HCT116 (cell line): ENCODE data around the gene ADAMTS20. TPM values are rescaled to one million over a fixed set of nuclear protein-coding genes. Genes with fewer than 3 reads are reported as not detected.

ENCODE experiments used
- ATAC-seq: fragments of 200-7000 bp; cut with Tn5 transposase; 2 replicates; pipeline ENCODE4 v1.9.1; 2020; ENCODE audit warnings: mild to moderate bottlenecking, moderate library complexity
- BruUV-seq: library from RNA; stranded (reverse); fragments of 400-500 nt; replicated peaks from 2 replicates; lab custom pipeline; 2021; lab: Mats Ljungman, UMichigan
- CTCF ChIA-PET: fragments of 300-600 bp; sonication (Branson Sonifier 250); formaldehyde crosslinking; loops from one replicate; lab custom pipeline; 2021; ENCODE audit warnings: antibody characterized with exemption; lab: Charles Lee
- POLR2A ChIA-PET: fragments of 300-600, 350-600 bp; sonication (Branson Sonifier 250); formaldehyde crosslinking; loops from one replicate; lab custom pipeline; 2021; ENCODE audit warnings: antibody characterized with exemption; lab: Charles Lee
- RAD21 ChIA-PET, 2 experiments: fragments of 300-600 bp; sonication (Branson Sonifier 250); formaldehyde crosslinking; loops; one replicate each; lab custom pipeline; 2023; ENCODE audit warnings: low total read pairs in 2 of 2; ENCODE audit not compliant: uncharacterized antibody in 2 of 2, unreplicated experiment in 2 of 2, low non-redundant PET in 1 of 2; lab: Charles Lee
- DNase-seq: peaks from one replicate; pipeline ENCODE4 v3.0.0-alpha.2; 2010; ENCODE audit warnings: low read depth, low spot score
- H2AFZ ChIP-seq: fragments of 200-600 bp; shearing (Covaris generic), sonication (generic); 2 replicates; pipeline ENCODE4 v1.6.1; 2017; ENCODE audit warnings: low read depth, mixed run types, mixed read lengths, antibody characterized with exemption, low read length; ENCODE audit not compliant: poor library complexity, severe bottlenecking
- H3K27ac ChIP-seq: 2 replicates; pipeline ENCODE4 v1.5.1; 2012; ENCODE audit warnings: low read depth, low read length
- H3K27me3 ChIP-seq: fragments of 200-600 bp; sonication (generic); 2 replicates; pipeline ENCODE4 v1.6.1; 2016; ENCODE audit warnings: mixed run types, low read length, mixed read lengths; ENCODE audit not compliant: insufficient read depth
- H3K36me3 ChIP-seq, 2 experiments: fragments of 200-500 bp in 1 of 2; fragments of 200-600 bp in 1 of 2; sonication (Bioruptor generic) in 1 of 2; sonication (generic) in 1 of 2; 2 replicates each; pipeline versions ENCODE4 v1.5.1 to v1.6.1; 2014 to 2016; ENCODE audit warnings: low read length in 2 of 2, inconsistent platforms in 1 of 2, mixed read lengths in 1 of 2, mixed run types in 1 of 2; ENCODE audit not compliant: insufficient read depth in 2 of 2, control insufficient read depth in 1 of 2
- H3K4me1 ChIP-seq, 2 experiments: fragments of 200-600 bp in 1 of 2; sonication (generic) in 1 of 2; 2 replicates each; pipeline versions ENCODE4 v1.5.1 to v1.6.1; 2012 to 2017; ENCODE audit warnings: low read length in 2 of 2, inconsistent platforms in 1 of 2, mild to moderate bottlenecking in 1 of 2, mixed read lengths in 1 of 2, mixed run types in 1 of 2, moderate library complexity in 1 of 2; ENCODE audit not compliant: insufficient read depth in 2 of 2, control insufficient read depth in 1 of 2
- H3K4me2 ChIP-seq: fragments of 200-600 bp; sonication (generic); 2 replicates; pipeline ENCODE4 v1.6.1; 2017; ENCODE audit warnings: mixed run types, low read length, mixed read lengths
- H3K4me3 ChIP-seq, 2 experiments: fragments of 200-600 bp in 1 of 2; sonication (generic) in 1 of 2; replicated peaks in 1 of 2; 2 replicates each; pipeline ENCODE4 v1.5.1; 2011 to 2016; ENCODE audit warnings: low read length in 2 of 2, control low read depth in 1 of 2, low read depth in 1 of 2, mild to moderate bottlenecking in 1 of 2, mixed read lengths in 1 of 2, mixed run types in 1 of 2
- H3K79me2 ChIP-seq: fragments of 200-600 bp; sonication (generic); 2 replicates; pipeline ENCODE4 v1.6.1; 2017; ENCODE audit warnings: mild to moderate bottlenecking, mixed run types, low read length, moderate library complexity, mixed read lengths; ENCODE audit not compliant: insufficient read depth
- H3K9ac ChIP-seq: fragments of 200-600 bp; sonication (generic); 2 replicates; pipeline ENCODE4 v1.6.1; 2016; ENCODE audit warnings: low read length, mixed read lengths
- H3K9me2 ChIP-seq: fragments of 200-600 bp; sonication (generic), shearing (Covaris generic); 2 replicates; pipeline ENCODE4 v1.6.1; 2017; ENCODE audit warnings: mixed run types, mild to moderate bottlenecking, moderate library complexity; ENCODE audit not compliant: insufficient read depth
- H3K9me3 ChIP-seq, 2 experiments: fragments of 200-500 bp in 1 of 2; fragments of 200-600 bp in 1 of 2; sonication (Bioruptor generic) in 1 of 2; sonication (generic) in 1 of 2; 2 replicates each; pipeline ENCODE4 v1.6.1; 2014 to 2017; ENCODE audit warnings: low read length in 2 of 2, mixed read lengths in 2 of 2, inconsistent platforms in 1 of 2, low read depth in 1 of 2, mild to moderate bottlenecking in 1 of 2, mixed run types in 1 of 2, moderate library complexity in 1 of 2; ENCODE audit not compliant: control insufficient read depth in 1 of 2, insufficient read depth in 1 of 2
- H4K20me1 ChIP-seq: fragments of 200-600 bp; sonication (generic), shearing (Covaris generic); 2 replicates; pipeline ENCODE4 v1.6.1; 2017; ENCODE audit warnings: mixed run types, mild to moderate bottlenecking, moderate library complexity; ENCODE audit not compliant: insufficient read depth
- CBX3 ChIP-seq: IDR thresholded peaks from 2 replicates; pipeline ENCODE4 v1.6.1; 2012; ENCODE audit warnings: low read depth
- CEBPB ChIP-seq: IDR thresholded peaks from 2 replicates; pipeline ENCODE4 v1.6.1; 2012; ENCODE audit warnings: low read depth
- EGR1 ChIP-seq: IDR thresholded peaks from 2 replicates; pipeline ENCODE4 v1.6.1; 2012; ENCODE audit warnings: low read depth
- EZH2 ChIP-seq: fragments of 200-600 bp; sonication (generic); IDR thresholded peaks from 2 replicates; pipeline ENCODE4 v1.6.1; 2017; ENCODE audit warnings: antibody characterized with exemption, mixed run types
- EZH2phosphoT487 ChIP-seq: fragments of 200-600 bp; IDR thresholded peaks from 2 replicates; pipeline ENCODE4 v1.6.1; 2018; ENCODE audit warnings: antibody characterized with exemption, borderline replicate concordance
- FOSL1 ChIP-seq: IDR thresholded peaks from 2 replicates; pipeline ENCODE4 v1.6.1; 2012; ENCODE audit warnings: low read depth
- JUND ChIP-seq: IDR thresholded peaks from 2 replicates; pipeline ENCODE4 v1.6.1; 2012
- POLR2A ChIP-seq: IDR thresholded peaks from 2 replicates; pipeline ENCODE4 v1.7.0; 2011; ENCODE audit warnings: borderline replicate concordance; ENCODE audit not compliant: insufficient read depth, insufficient read length; ENCODE audit errors: extremely low read depth
- POLR2AphosphoS5 ChIP-seq: IDR thresholded peaks from 2 replicates; pipeline ENCODE4 v1.6.1; 2011; ENCODE audit warnings: mild to moderate bottlenecking, low read depth, low read length, moderate library complexity
- RAD21 ChIP-seq: IDR thresholded peaks from 2 replicates; pipeline ENCODE4 v1.6.1; 2012; ENCODE audit warnings: low read depth, mild to moderate bottlenecking
- SIN3A ChIP-seq: IDR thresholded peaks from 2 replicates; pipeline ENCODE4 v1.6.1; 2012; ENCODE audit warnings: low read depth
- SP1 ChIP-seq: IDR thresholded peaks from 2 replicates; pipeline ENCODE4 v1.6.1; 2012; ENCODE audit warnings: low read depth
- TCF7L2 ChIP-seq: IDR thresholded peaks from 2 replicates; pipeline ENCODE4 v1.7.0; 2011; ENCODE audit warnings: borderline replicate concordance, inconsistent platforms; ENCODE audit not compliant: insufficient read depth, insufficient read length; ENCODE audit errors: extremely low read depth
- YY1 ChIP-seq: IDR thresholded peaks from 2 replicates; pipeline ENCODE4 v1.6.1; 2011; ENCODE audit warnings: low read length, low read depth, moderate library complexity, mild to moderate bottlenecking; ENCODE audit not compliant: insufficient replicate concordance; ENCODE audit errors: extremely low read depth
- ZFX ChIP-seq: fragments of 450-650 bp; IDR thresholded peaks from 2 replicates; pipeline ENCODE4 v1.6.1; 2017
- ZNF274 ChIP-seq: fragments of 200-500 bp; sonication (Bioruptor generic); IDR thresholded peaks from 2 replicates; pipeline ENCODE4 v1.6.1; 2014; ENCODE audit warnings: mild to moderate bottlenecking, low read depth, low read length, inconsistent platforms
- intact Hi-C: fragments of 100-400 bp; cut with micrococcal nuclease; formaldehyde crosslinking; loops from 2 replicates; pipeline ENCODE4 v1.10.0; 2022
- total RNA-seq: library from RNA; stranded (reverse); gene quantifications from one replicate; pipeline ENCODE4 v1.2.1, GENCODE V29; 2021; ENCODE audit not compliant: unreplicated experiment
- TF ChIP-seq, protein P1 (sequence below): IDR thresholded peaks from 2 replicates; pipeline ENCODE4 v1.6.1; 2012; ENCODE audit warnings: low read depth
- TF ChIP-seq, protein P2 (sequence below): IDR thresholded peaks from 2 replicates; pipeline ENCODE4 v1.6.1; 2012
- TF ChIP-seq, protein P3 (sequence below), 3 experiments: fragments of 200-600 bp in 1 of 3; sonication (generic) in 1 of 3; IDR thresholded peaks in 2 of 3; conservative IDR thresholded peaks in 1 of 3; 2 replicates each; pipeline ENCODE4 v1.5.1; 2012 to 2017; ENCODE audit warnings: low read depth in 2 of 3, low read length in 2 of 3, antibody characterized with exemption in 1 of 3, borderline replicate concordance in 1 of 3, control low read depth in 1 of 3, mild to moderate bottlenecking in 1 of 3, mixed read lengths in 1 of 3, mixed run types in 1 of 3, moderate library complexity in 1 of 3; ENCODE audit not compliant: insufficient read depth in 1 of 3
- TF ChIP-seq, protein P4 (sequence below): IDR thresholded peaks from 2 replicates; pipeline ENCODE4 v1.6.1; 2012

ADAMTS20 gene
- total RNA-seq, 1 experiment from 2014 or later, result not detected

DNA sequence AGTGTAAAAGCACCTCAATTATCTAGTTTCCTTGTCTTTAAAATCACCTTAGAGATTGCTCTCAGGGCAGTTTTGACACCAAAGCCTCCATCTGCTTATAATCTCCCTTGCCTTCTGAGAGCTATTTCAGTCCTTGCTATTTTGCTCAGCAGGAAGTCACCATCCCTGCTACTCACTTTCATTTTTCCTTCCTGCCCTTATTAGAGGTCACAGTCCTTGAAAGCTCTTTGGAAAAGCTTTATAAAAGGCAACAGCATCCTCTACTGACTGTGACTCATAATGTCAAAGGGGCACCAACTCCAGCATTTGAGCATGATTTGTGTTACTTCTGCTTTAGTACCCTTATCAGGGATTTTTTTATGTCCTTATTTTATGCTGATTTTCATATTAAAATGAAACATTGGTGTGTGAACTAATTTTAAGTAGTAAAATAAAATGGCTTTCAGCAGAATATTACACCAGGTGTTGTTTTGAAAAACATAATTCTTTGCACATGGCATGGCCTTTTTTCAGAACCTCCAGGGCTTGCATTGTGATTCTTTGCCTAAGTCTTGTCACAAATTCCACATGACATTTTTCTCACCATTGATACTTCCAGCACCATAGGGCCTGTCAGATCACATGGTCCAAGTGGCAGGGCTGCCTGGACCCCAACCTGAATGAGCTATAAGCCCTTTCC lies 213.0 kb downstream of the ADAMTS20 start:
- CTCF ChIA-PET, result interaction anchor here (0.8 to 1.7 kb wide), 5 partner anchors 10 to 1194 kb away, joined by 3 to 6 read pairs (median 4); partner anchors contain the start of gene GXYLT1
- H2AFZ ChIP-seq, result peak overlapping the region; percentile 44
- peak; percentile 84 for ATAC-seq

More for the DNA sequence above, 213.0 kb downstream of the ADAMTS20 start:
- H3K79me2 ChIP-seq, result no peaks in the 10 kb centered on the region
- intact Hi-C loops, result loop anchor here (5.0 kb wide), 1 partner anchor 752 kb away; the partner anchor contains the start of gene PRICKLE1
- DNase-seq, result peak; percentile 16
- no peaks in the 10 kb centered on the region for H4K20me1 ChIP-seq
- no peaks in the 10 kb centered on the region for H3K9me3 ChIP-seq
- H3K4me2 ChIP-seq, result peak overlapping the region; percentile 34
- no peaks in the 10 kb centered on the region for H3K27me3 ChIP-seq
- peaks cover 2 to 11% of the 10 kb centered on the region in 2 experiments; a peak in 2 of 4 replicates for H3K4me1 ChIP-seq
- no peak overlapping the region for H3K4me3 ChIP-seq
- H3K9me2 ChIP-seq, result no peaks in the 10 kb centered on the region
- RAD21 ChIA-PET, result no interaction called here
- H3K27ac ChIP-seq, result no peak overlapping the region
- POLR2A ChIA-PET, result no interaction called here
- no peak for TF ChIP-seq CBX3
- TF ChIP-seq TCF7L2, result no peak
- TF ChIP-seq ZNF274, result no peak
- no peak for TF ChIP-seq EZH2
- TF ChIP-seq, protein P1, sequence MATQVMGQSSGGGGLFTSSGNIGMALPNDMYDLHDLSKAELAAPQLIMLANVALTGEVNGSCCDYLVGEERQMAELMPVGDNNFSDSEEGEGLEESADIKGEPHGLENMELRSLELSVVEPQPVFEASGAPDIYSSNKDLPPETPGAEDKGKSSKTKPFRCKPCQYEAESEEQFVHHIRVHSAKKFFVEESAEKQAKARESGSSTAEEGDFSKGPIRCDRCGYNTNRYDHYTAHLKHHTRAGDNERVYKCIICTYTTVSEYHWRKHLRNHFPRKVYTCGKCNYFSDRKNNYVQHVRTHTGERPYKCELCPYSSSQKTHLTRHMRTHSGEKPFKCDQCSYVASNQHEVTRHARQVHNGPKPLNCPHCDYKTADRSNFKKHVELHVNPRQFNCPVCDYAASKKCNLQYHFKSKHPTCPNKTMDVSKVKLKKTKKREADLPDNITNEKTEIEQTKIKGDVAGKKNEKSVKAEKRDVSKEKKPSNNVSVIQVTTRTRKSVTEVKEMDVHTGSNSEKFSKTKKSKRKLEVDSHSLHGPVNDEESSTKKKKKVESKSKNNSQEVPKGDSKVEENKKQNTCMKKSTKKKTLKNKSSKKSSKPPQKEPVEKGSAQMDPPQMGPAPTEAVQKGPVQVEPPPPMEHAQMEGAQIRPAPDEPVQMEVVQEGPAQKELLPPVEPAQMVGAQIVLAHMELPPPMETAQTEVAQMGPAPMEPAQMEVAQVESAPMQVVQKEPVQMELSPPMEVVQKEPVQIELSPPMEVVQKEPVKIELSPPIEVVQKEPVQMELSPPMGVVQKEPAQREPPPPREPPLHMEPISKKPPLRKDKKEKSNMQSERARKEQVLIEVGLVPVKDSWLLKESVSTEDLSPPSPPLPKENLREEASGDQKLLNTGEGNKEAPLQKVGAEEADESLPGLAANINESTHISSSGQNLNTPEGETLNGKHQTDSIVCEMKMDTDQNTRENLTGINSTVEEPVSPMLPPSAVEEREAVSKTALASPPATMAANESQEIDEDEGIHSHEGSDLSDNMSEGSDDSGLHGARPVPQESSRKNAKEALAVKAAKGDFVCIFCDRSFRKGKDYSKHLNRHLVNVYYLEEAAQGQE, result no peak
- TF ChIP-seq YY1, result no peak
- peak; percentile 72 for TF ChIP-seq RAD21
- TF ChIP-seq ZFX, result no peak
- TF ChIP-seq CEBPB, result 0 out of 2 replicates have a peak, but pooled peaks have one; percentile 25
- TF ChIP-seq, protein P2, sequence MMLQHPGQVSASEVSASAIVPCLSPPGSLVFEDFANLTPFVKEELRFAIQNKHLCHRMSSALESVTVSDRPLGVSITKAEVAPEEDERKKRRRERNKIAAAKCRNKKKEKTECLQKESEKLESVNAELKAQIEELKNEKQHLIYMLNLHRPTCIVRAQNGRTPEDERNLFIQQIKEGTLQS, result no peak
- TF ChIP-seq POLR2A, result no peak
- peak; percentile 30; the same call in 1 of the 2 replicates for TF ChIP-seq FOSL1
- TF ChIP-seq EGR1, result no peak
- TF ChIP-seq POLR2AphosphoS5, result no peak
- no peak for TF ChIP-seq SIN3A
- TF ChIP-seq, protein P3, sequence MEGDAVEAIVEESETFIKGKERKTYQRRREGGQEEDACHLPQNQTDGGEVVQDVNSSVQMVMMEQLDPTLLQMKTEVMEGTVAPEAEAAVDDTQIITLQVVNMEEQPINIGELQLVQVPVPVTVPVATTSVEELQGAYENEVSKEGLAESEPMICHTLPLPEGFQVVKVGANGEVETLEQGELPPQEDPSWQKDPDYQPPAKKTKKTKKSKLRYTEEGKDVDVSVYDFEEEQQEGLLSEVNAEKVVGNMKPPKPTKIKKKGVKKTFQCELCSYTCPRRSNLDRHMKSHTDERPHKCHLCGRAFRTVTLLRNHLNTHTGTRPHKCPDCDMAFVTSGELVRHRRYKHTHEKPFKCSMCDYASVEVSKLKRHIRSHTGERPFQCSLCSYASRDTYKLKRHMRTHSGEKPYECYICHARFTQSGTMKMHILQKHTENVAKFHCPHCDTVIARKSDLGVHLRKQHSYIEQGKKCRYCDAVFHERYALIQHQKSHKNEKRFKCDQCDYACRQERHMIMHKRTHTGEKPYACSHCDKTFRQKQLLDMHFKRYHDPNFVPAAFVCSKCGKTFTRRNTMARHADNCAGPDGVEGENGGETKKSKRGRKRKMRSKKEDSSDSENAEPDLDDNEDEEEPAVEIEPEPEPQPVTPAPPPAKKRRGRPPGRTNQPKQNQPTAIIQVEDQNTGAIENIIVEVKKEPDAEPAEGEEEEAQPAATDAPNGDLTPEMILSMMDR (IDR thresholded peaks at IDR 0.05 in 2 of 3, conservative IDR thresholded peaks at IDR 0.05 in 1 of 3; ENCODE audit: borderline replicate concordance in 1 of 3, insufficient read depth in 1 of 3, low read depth in 2 of 3, low read length in 2 of 3), result peak in 2 of 3 experiments; percentile 34 to 48; a peak in 3 of 6 replicates
- no peak for TF ChIP-seq EZH2phosphoT487
- TF ChIP-seq SP1, result no peak
- TF ChIP-seq JUND, result peak; percentile 17; the same call in 1 of the 2 replicates
- TF ChIP-seq, protein P4, sequence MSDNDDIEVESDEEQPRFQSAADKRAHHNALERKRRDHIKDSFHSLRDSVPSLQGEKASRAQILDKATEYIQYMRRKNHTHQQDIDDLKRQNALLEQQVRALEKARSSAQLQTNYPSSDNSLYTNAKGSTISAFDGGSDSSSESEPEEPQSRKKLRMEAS, result no peak
- no TSS peak for BruUV-seq
- no peaks in the 10 kb centered on the region for H3K36me3 ChIP-seq
- no peak overlapping the region for H3K9ac ChIP-seq
